NB4 (cell line): ENCODE results near the gene LRP1B.

Source experiments
- CTCF ChIP-seq: IDR thresholded peaks from one replicate; pipeline ENCODE4 v1.5.1; 2012; ENCODE audit warnings: low read depth, low read length
- MAX ChIP-seq: IDR thresholded peaks from 2 replicates; pipeline ENCODE4 v1.6.1; 2011; ENCODE audit warnings: low read depth, low read length
- POLR2A ChIP-seq: IDR thresholded peaks from 2 replicates; pipeline ENCODE4 v1.6.1; 2011; ENCODE audit warnings: mild to moderate bottlenecking; ENCODE audit not compliant: insufficient read length; ENCODE audit errors: extremely low read depth

GRCh38 chr2:140200764-140201163 is 1930.1 kb downstream of the LRP1B start:
- TF ChIP-seq CTCF (no peak), POLR2A (no peak), MAX (no peak)
